ENCODE results near the gene TBCK.

- no peak for TF ChIP-seq TAF1 (conservative IDR thresholded peaks at IDR 0.05)
- TF ChIP-seq YY1 (IDR thresholded peaks at IDR 0.05): no peak
- TF ChIP-seq CTCF (IDR thresholded peaks at IDR 0.05; ENCODE audit: low read depth, low read length, missing input control): no peak
- TF ChIP-seq, protein P1, sequence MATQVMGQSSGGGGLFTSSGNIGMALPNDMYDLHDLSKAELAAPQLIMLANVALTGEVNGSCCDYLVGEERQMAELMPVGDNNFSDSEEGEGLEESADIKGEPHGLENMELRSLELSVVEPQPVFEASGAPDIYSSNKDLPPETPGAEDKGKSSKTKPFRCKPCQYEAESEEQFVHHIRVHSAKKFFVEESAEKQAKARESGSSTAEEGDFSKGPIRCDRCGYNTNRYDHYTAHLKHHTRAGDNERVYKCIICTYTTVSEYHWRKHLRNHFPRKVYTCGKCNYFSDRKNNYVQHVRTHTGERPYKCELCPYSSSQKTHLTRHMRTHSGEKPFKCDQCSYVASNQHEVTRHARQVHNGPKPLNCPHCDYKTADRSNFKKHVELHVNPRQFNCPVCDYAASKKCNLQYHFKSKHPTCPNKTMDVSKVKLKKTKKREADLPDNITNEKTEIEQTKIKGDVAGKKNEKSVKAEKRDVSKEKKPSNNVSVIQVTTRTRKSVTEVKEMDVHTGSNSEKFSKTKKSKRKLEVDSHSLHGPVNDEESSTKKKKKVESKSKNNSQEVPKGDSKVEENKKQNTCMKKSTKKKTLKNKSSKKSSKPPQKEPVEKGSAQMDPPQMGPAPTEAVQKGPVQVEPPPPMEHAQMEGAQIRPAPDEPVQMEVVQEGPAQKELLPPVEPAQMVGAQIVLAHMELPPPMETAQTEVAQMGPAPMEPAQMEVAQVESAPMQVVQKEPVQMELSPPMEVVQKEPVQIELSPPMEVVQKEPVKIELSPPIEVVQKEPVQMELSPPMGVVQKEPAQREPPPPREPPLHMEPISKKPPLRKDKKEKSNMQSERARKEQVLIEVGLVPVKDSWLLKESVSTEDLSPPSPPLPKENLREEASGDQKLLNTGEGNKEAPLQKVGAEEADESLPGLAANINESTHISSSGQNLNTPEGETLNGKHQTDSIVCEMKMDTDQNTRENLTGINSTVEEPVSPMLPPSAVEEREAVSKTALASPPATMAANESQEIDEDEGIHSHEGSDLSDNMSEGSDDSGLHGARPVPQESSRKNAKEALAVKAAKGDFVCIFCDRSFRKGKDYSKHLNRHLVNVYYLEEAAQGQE (IDR thresholded peaks at IDR 0.05): no peak
These were observed 93.5 kb downstream of the TBCK start for GRCh38 chr4:106222548-106222947.

Data from liver (tissue), 3 donors.